ENCODE data around the gene ALOX5. TPM values are rescaled to one million over a fixed set of nuclear protein-coding genes. Genes with fewer than 3 reads are reported as not detected.
"Not testable (repeated sequence)": the region's sequence is repeated elsewhere in the genome, so short reads cannot be mapped to it uniquely, and the experiment has no call there.

The ALOX5 gene
- total RNA-seq, 2 donors from 2014 or later = 42.5 to 63.0 TPM

DNA sequence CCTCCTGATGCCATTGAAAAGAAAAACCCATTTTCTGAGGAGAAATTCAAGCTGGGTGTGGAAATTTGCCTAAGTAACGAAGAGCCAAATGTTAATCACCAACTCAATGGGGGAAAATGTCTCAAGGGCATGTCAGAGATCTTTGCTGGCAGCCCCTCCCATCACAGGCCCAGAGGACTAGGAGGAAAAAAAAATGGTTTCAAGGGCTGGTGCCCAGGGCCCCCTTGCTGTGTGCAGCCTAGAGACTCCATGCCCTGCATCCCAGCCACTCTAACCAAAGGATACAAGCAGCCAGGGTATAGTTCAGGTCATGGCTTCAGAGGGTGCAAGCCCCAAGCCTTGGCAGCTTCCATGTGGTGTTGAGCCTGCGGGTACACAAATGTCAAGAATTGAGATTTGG lies 106.3 kb downstream of the ALOX5 start:
- no peak for ATAC-seq
- TF ChIP-seq POLR2A (IDR thresholded peaks at IDR 0.05) = no peak
- TF ChIP-seq, protein P1, sequence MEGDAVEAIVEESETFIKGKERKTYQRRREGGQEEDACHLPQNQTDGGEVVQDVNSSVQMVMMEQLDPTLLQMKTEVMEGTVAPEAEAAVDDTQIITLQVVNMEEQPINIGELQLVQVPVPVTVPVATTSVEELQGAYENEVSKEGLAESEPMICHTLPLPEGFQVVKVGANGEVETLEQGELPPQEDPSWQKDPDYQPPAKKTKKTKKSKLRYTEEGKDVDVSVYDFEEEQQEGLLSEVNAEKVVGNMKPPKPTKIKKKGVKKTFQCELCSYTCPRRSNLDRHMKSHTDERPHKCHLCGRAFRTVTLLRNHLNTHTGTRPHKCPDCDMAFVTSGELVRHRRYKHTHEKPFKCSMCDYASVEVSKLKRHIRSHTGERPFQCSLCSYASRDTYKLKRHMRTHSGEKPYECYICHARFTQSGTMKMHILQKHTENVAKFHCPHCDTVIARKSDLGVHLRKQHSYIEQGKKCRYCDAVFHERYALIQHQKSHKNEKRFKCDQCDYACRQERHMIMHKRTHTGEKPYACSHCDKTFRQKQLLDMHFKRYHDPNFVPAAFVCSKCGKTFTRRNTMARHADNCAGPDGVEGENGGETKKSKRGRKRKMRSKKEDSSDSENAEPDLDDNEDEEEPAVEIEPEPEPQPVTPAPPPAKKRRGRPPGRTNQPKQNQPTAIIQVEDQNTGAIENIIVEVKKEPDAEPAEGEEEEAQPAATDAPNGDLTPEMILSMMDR (IDR thresholded peaks at IDR 0.05) = no peak

DNA sequence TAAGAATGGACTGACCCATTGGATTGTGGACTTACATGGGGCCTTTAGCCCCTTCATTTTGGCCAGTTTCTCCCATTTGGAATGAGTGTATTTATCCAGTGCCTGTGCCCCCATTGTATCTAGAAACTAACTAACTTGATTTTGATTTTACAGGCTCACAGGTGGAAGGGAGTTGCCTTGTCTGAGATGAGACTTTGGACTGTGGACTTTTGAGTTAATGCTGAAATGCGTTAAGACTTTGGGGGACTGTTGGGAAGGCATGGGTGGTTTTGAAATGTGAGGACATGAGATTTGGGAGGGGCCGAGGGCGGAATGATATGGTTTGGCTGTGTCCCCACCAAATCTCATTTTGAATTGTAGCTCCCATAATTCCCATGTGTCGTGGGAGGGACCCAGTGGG lies 107.1 kb downstream of the ALOX5 start:
- H3K27me3 ChIP-seq; H3K4me3 ChIP-seq; H3K27ac ChIP-seq; H3K9me3 ChIP-seq; H3K36me3 ChIP-seq (replicated peaks in 1 of 2; ENCODE audit: insufficient read depth in 1 of 2, low read depth in 2 of 2); ATAC-seq; DNase-seq; intact Hi-C loops (cut with DNase I); H3K4me1 ChIP-seq: not testable (repeated sequence)
- 94 to 99% methylated on average over 4 of the region's 4 CpGs for WGBS, 2 donors

More for the DNA sequence above, 106.3 kb downstream of the ALOX5 start:
- H3K9me3 ChIP-seq = no peaks in the 10 kb centered on the region
- no peak overlapping the region for H3K4me3 ChIP-seq
- DNase-seq = no peak
- no peak overlapping the region for H3K27ac ChIP-seq
- H3K27me3 ChIP-seq = no peaks in the 10 kb centered on the region
- no peaks in the 10 kb centered on the region for H3K36me3 ChIP-seq (replicated peaks in 1 of 2; ENCODE audit: insufficient read depth in 1 of 2, low read depth in 2 of 2)
- intact Hi-C loops (cut with DNase I) = no loop called here
- WGBS, 2 donors = 93 to 98% methylated on average over 2 of the region's 2 CpGs
- no peaks in the 10 kb centered on the region for H3K4me1 ChIP-seq

DNA sequence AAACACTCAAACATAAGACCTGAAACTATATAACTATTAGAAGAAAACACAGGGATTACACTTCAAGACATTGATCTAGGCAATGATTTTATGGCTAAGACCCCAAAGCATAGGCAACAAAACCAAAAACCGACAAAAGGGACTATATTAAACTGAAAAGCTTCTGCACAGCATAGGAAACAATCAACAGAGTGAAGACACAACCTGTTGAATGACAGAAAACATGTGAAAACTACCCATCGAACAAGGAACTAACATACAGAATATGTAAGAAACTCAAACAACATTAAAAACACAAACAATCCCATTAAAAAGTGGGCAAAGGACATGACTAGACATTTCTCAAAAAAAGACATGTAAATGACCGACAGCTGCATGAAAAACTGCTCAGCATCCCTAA lies 109.0 kb downstream of the ALOX5 start:
- DNase-seq (no peak), ATAC-seq (no peak)
- H3K27me3 ChIP-seq = no peaks in the 10 kb centered on the region
- no peaks in the 10 kb centered on the region for H3K9me3 ChIP-seq
- no peak overlapping the region for H3K4me3 ChIP-seq
- H3K27ac ChIP-seq = no peak overlapping the region
- TF ChIP-seq, protein P1 (IDR thresholded peaks at IDR 0.05) = no peak
- no peak for TF ChIP-seq POLR2A (IDR thresholded peaks at IDR 0.05)
- H3K36me3 ChIP-seq (replicated peaks in 1 of 2; ENCODE audit: insufficient read depth in 1 of 2, low read depth in 2 of 2) = no peaks in the 10 kb centered on the region
- H3K4me1 ChIP-seq = no peaks in the 10 kb centered on the region
- WGBS, 2 donors = 90 to 92% methylated on average over 3 of the region's 3 CpGs
- intact Hi-C loops (cut with DNase I) = no loop called here

DNA sequence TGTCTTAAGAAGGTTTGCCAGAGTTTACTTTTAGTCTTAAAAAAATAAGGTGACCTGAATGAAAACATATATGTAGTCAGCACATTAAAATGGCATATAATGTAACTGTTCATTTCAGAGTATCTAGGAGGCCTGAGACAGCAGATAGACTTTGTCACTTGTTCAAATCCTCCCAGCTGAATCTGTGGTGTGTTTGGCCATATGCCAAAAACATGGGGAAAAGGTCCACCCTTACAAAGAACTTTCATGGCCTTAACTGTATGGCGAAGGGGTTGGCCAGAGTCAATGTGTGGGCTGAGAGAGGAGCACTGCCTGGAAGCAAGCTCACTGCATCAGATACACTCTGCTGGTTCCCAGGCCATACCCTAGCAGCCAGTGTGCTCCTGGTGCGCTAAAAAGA lies 113.7 kb downstream of the ALOX5 start:
- WGBS, 2 donors = 94 to 96% methylated on average over 2 of the region's 2 CpGs
- Histone ChIP-seq H3K9me3 (no peaks in the 10 kb centered on the region), H3K4me3 (no peak overlapping the region), H3K4me1 (no peaks in the 10 kb centered on the region), H3K27me3 (no peaks in the 10 kb centered on the region), H3K27ac (no peak overlapping the region), H3K36me3 (replicated peaks in 1 of 2; ENCODE audit: insufficient read depth in 1 of 2, low read depth in 2 of 2) (no peaks in the 10 kb centered on the region)
- DNase-seq = no peak
- no peak for ATAC-seq
- no peak for TF ChIP-seq POLR2A (IDR thresholded peaks at IDR 0.05)
- TF ChIP-seq, protein P1 (IDR thresholded peaks at IDR 0.05) = no peak
- intact Hi-C loops (cut with DNase I) = no loop called here

DNA sequence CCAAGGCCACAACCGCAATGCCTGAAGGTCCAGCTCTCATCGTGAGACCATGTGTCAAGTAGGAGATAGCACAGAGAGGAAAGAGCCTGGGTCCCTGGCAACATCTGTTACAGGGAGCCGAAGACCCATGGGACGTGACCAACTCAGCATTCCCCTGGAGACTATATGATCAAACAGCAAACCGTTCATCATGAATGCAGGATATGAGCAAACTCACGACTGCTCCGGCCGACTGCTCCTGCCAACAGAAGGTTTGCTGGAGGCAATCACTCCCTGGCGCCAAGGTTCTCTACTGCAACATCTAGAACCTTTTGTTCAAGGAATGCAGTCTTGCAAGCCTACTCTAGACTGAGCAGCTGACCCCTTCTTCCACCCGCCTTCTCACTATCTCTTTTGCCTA lies 114.3 kb downstream of the ALOX5 start:
- Histone ChIP-seq H3K9me3 (no peaks in the 10 kb centered on the region), H3K4me3 (no peak overlapping the region), H3K4me1 (peaks cover 2% of the 10 kb centered on the region), H3K27ac (no peak overlapping the region), H3K36me3 (replicated peaks in 1 of 2; ENCODE audit: insufficient read depth in 1 of 2, low read depth in 2 of 2) (no peaks in the 10 kb centered on the region), H3K27me3 (no peaks in the 10 kb centered on the region)
- TF ChIP-seq, protein P1 (IDR thresholded peaks at IDR 0.05) = no peak
- no peak for TF ChIP-seq POLR2A (IDR thresholded peaks at IDR 0.05)
- DNase-seq (no peak), ATAC-seq (no peak)
- WGBS, 2 donors = 89 to 91% methylated on average over 9 to 10 of the region's 10 CpGs
- intact Hi-C loops (cut with DNase I) = no loop called here

Data from body of pancreas (tissue), 4 donors.